ENCODE measurements around the gene RBFOX2. TPM values are rescaled to one million over a fixed set of nuclear protein-coding genes. Genes with fewer than 3 reads are reported as not detected.

Gene RBFOX2
- total and polyA plus RNA-seq, 8 donors, result 12.9 to 33.7 (median 16.7) TPM

DNA sequence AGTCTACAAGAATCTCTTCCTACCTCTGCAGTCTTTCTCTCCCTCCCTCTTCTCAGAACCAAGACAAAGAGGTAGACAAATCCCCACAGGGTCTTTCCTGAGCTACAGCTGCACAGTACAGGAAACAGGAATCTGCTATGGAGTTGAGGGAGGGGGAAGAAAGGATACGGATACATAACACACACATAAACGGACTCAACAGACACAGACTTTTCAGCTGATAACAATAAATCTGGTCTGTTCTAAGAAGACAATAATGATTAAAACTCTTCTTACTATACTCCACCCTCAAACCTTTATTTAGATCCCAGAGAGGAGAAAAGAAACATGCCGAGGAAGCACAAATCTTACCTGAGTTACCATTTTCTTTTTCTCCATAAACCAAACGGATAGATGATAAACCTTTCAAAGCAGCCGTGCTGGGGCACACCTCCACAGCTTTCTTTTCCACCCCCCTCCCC lies 188.8 kb downstream of the RBFOX2 start:
- Histone ChIP-seq H3K36me3 (no peaks in the 10 kb centered on the region), H3K27me3 (no peaks in the 10 kb centered on the region), H3K9me3 (no peaks in the 10 kb centered on the region), H3K4me3 (peak overlapping the region; percentile 2 to 44 (median 20)), H3K4me1 (peaks cover 9 to 33% (median 21%) of the 10 kb centered on the region in 3 donors), H3K27ac (peak overlapping the region in 2 of 4 donors; percentile 32 to 37)
- intact Hi-C loops (cut with DNase I), result no loop called here
- WGBS, 2 donors, result 8 to 10% methylated on average over 5 of the region's 5 CpGs
- TF ChIP-seq, protein P1, sequence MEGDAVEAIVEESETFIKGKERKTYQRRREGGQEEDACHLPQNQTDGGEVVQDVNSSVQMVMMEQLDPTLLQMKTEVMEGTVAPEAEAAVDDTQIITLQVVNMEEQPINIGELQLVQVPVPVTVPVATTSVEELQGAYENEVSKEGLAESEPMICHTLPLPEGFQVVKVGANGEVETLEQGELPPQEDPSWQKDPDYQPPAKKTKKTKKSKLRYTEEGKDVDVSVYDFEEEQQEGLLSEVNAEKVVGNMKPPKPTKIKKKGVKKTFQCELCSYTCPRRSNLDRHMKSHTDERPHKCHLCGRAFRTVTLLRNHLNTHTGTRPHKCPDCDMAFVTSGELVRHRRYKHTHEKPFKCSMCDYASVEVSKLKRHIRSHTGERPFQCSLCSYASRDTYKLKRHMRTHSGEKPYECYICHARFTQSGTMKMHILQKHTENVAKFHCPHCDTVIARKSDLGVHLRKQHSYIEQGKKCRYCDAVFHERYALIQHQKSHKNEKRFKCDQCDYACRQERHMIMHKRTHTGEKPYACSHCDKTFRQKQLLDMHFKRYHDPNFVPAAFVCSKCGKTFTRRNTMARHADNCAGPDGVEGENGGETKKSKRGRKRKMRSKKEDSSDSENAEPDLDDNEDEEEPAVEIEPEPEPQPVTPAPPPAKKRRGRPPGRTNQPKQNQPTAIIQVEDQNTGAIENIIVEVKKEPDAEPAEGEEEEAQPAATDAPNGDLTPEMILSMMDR (IDR thresholded peaks at IDR 0.05), result no peak
- FAIRE-seq, result no peak
- DNase-seq, result no peak
- ATAC-seq, result peak; percentile 21 to 38 (median 30)

DNA sequence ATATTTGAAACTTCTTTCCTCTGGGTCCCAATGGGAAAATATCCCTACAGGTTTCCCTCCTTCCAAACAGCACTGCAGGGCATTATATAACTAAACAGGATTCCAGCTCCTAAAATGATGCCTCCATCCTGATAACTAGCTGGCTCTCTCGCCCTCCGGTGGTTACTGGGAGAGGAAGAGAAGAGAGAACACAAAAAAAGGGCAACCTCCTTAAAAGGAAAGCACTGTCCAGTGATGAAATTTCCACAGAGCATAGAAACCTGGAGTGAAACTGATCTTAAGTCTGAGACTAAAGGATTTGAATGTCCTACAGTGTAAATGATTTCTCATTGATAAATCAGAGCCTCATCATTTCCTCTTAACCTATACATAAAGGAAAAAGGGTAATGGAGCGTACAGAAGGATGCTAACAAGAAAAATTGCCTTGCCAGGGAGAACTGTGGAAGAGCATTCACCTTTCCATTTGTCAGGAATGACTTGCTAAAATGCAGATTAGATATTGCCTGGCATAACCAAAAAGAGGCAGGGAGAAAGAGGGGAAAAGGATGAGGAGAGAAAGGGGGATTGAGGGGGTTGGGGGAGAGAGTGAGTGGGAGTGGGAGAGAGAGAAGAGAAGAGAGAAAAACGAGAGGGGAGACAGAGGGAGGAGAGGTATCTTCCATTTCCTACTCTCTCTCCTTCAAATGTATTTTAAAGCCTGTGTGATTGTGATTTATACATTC lies 189.6 kb downstream of the RBFOX2 start:
- no peaks in the 10 kb centered on the region for H3K9me3 ChIP-seq
- 20 to 26% methylated on average over 4 of the region's 4 CpGs for WGBS, 2 donors
- DNase-seq, result no peak
- H3K27me3 ChIP-seq, result no peaks in the 10 kb centered on the region
- TF ChIP-seq, protein P1 (IDR thresholded peaks at IDR 0.05), result no peak
- FAIRE-seq, result peak; percentile 45
- peak overlapping the region in 2 of 4 donors; percentile 32 to 37 for H3K27ac ChIP-seq
- H3K36me3 ChIP-seq, result no peaks in the 10 kb centered on the region
- peaks cover 9 to 38% (median 21%) of the 10 kb centered on the region in 3 donors for H3K4me1 ChIP-seq
- ATAC-seq, result peak in 1 of 4 donors; percentile 7
- intact Hi-C loops (cut with DNase I), result no loop called here
- peak overlapping the region in 2 of 4 donors; percentile 33 to 44 for H3K4me3 ChIP-seq

DNA sequence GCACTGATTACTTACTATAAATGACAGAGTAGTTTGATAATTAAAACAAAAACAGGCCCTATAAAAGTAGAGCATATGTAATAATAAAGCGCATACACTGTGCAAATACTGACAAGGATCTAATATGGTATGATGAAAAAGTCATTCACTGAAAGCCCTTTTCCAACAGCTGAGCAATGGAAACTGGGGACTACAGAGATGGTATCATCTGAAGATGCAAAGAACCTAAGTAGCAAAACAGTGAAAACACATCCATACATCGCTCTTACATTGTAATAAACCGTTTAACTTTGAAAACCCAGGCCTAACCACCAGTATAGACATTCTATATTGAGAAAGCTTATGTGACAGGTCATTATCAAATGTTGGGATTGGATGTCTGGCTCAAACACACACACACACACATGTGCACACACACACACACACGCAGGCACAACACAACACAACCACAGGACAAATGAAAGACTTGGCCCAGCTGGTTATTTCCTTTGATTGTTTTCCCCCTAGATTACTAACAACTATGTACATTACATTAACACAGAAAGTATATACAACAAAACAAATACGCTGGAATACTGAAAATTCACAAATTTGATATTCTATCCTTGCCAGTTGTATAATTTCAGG lies 191.4 kb downstream of the RBFOX2 start:
- peaks cover 9 to 41% (median 26%) of the 10 kb centered on the region in 3 donors for H3K4me1 ChIP-seq
- no peak for FAIRE-seq
- 86 to 91% methylated on average over 5 of the region's 5 CpGs for WGBS, 2 donors

DNA sequence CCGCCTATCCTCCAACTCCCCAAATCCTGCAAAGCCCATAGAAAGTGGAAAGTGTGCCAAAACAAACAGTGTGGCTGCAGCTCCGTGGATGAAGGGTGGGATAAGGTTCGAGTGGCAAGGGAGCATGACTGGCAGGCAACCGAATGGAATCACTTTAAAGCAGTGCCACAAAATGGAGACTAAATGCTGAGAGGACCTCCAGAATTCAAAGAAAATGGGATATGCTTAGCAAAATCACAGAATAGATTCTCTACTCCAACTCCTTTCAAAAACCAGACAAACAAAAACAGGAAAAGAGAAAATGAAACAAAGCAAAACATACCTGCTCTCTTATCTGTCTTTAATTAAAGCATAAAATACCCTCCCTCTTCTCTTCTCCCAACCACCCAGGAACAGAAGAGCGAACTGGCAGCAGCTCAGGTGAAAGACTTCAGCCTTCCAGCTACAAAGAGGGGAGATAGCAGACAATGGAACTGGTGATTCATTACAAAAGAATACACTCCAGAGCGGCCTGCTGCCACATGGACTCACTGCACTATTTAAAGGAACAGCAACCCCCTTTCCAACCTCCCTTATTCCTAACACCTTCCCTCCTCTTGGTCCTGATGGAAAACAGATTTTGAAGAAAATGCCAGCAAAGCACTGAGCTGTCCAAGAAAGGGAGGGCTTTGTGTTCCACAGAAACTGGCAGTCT lies 192.5 kb downstream of the RBFOX2 start:
- Histone ChIP-seq H3K27ac (peak overlapping the region in 3 of 4 donors; percentile 25 to 78 (median 69)), H3K4me3 (peak overlapping the region in 2 of 4 donors; percentile 32 to 37), H3K4me1 (peaks cover 9 to 41% (median 25%) of the 10 kb centered on the region in 3 donors), H3K27me3 (no peaks in the 10 kb centered on the region), H3K36me3 (no peaks in the 10 kb centered on the region), H3K9me3 (no peaks in the 10 kb centered on the region)
- DNase-seq (peak in 3 of 6 donors; percentile 22 to 50 (median 31)), ATAC-seq (peak; percentile 46 to 76 (median 67)), FAIRE-seq (no peak)
- intact Hi-C loops (cut with DNase I), result no loop called here
- TF ChIP-seq, protein P1 (IDR thresholded peaks at IDR 0.05), result no peak
- 4 to 5% methylated on average over 6 of the region's 6 CpGs for WGBS, 2 donors

More for the DNA sequence above, 191.4 kb downstream of the RBFOX2 start:
- no peak for DNase-seq
- H3K9me3 ChIP-seq, result no peaks in the 10 kb centered on the region
- H3K27me3 ChIP-seq, result no peaks in the 10 kb centered on the region
- intact Hi-C loops (cut with DNase I), result no loop called here
- no peaks in the 10 kb centered on the region for H3K36me3 ChIP-seq
- TF ChIP-seq, protein P1 (IDR thresholded peaks at IDR 0.05), result no peak
- no peak for ATAC-seq
- H3K27ac ChIP-seq, result peak overlapping the region in 1 of 4 donors; percentile 69
- H3K4me3 ChIP-seq, result peak overlapping the region in 1 of 4 donors; percentile 1

Data from pancreas (tissue), 10 donors.